DMS 273 (cell line): Measurements from ENCODE around the gene ZNF783.
"Not testable (repeated sequence)": the region's sequence is repeated elsewhere in the genome, so short reads cannot be mapped to it uniquely, and the experiment has no call there.

Source experiments
- DNase-seq: peaks from one replicate; lab custom pipeline; 2025; ENCODE audit not compliant: unreplicated experiment; lab: John Stamatoyannopoulos, UW

Gene ZNF783

GRCh38 chr7:149329265-149329664 lies 67.3 kb downstream of the ZNF783 start:
- no peak for DNase-seq

- DNase-seq = no peak
Measured at GRCh38 chr7:149329766-149330334, 67.9 kb downstream of the ZNF783 start.

GRCh38 chr7:149330914-149331567 lies 69.0 kb downstream of the ZNF783 start:
- DNase-seq = peak; percentile 84

- DNase-seq = not testable (repeated sequence)
Measured at GRCh38 chr7:149332602-149333320, 70.8 kb downstream of the ZNF783 start.

- no peak for DNase-seq
Measured at GRCh38 chr7:149333321-149333717, 71.3 kb downstream of the ZNF783 start.

- DNase-seq = no peak
Measured at GRCh38 chr7:149334219-149334618, 72.2 kb downstream of the ZNF783 start.
